ENCODE results near the gene TSPAN18. TPM values are rescaled to one million over a fixed set of nuclear protein-coding genes. Genes with fewer than 3 reads are reported as not detected.

TSPAN18 gene
- total RNA-seq, 1 donor from 2014 or later: 46.4 TPM

DNA sequence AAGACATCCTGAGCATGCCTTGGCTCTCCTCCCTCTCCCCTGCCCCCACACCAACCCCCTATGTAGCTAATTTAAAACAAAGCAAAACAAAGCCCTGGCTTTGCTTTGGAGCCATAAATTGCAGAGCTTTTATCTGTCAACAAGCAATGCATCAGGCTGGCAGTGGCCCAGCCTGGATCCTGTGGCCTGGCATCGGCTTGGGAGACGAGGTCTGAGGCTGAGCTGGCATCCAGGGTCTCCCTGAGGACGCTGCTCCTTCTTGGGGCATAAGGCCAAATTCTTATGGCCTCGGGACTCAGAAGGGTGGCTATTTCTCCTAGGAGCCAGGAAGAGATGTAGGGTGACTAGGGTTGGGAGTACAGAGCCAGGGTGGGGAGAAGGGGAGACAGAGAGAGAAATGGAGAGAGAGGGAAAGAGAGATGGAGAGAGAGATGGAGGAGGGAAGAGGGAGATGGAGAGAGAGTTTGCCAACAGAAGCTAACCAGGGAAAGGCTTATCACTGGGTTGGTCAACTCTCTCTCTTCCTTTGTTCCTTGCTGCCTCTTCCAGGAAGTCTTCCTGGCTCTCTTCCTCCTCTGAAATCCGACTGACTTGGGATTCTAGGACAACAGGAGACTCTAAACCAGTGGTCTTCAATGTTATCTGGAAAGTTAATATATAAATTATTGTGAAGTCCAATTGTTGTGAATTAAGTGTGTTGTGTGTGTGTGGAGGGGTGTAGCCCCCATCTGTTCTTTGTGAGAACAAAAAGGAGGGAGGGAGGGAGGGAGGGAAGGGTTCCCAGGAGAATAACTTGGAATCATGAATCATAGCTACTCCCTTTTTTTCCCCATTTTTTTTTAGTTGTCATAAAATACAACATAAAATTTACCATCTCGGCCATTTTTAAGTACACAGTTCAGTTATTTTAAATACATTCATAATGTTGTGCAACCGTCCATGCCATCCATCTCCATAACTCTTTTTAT is 29.1 kb downstream of the TSPAN18 start:
- TF ChIP-seq, protein P1, sequence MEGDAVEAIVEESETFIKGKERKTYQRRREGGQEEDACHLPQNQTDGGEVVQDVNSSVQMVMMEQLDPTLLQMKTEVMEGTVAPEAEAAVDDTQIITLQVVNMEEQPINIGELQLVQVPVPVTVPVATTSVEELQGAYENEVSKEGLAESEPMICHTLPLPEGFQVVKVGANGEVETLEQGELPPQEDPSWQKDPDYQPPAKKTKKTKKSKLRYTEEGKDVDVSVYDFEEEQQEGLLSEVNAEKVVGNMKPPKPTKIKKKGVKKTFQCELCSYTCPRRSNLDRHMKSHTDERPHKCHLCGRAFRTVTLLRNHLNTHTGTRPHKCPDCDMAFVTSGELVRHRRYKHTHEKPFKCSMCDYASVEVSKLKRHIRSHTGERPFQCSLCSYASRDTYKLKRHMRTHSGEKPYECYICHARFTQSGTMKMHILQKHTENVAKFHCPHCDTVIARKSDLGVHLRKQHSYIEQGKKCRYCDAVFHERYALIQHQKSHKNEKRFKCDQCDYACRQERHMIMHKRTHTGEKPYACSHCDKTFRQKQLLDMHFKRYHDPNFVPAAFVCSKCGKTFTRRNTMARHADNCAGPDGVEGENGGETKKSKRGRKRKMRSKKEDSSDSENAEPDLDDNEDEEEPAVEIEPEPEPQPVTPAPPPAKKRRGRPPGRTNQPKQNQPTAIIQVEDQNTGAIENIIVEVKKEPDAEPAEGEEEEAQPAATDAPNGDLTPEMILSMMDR (IDR thresholded peaks at IDR 0.05): no peak
- H3K4me1 ChIP-seq: no peaks in the 10 kb centered on the region
- H3K27me3 ChIP-seq: no peaks in the 10 kb centered on the region
- intact Hi-C loops (cut with DNase I): no loop called here
- DNase-seq (peak; percentile 54), ATAC-seq (no peak)
- H3K4me3 ChIP-seq: no peak overlapping the region
- no peaks in the 10 kb centered on the region for H3K36me3 ChIP-seq
- H3K27ac ChIP-seq: no peak overlapping the region
- H3K9me3 ChIP-seq: no peaks in the 10 kb centered on the region

- H3K27me3 ChIP-seq: no peaks in the 10 kb centered on the region
- H3K4me1 ChIP-seq: peaks cover 10% of the 10 kb centered on the region
- intact Hi-C loops (cut with DNase I): no loop called here
- ATAC-seq (no peak), DNase-seq (no peak)
- TF ChIP-seq, protein P1 (IDR thresholded peaks at IDR 0.05): no peak
- no peaks in the 10 kb centered on the region for H3K36me3 ChIP-seq
- H3K4me3 ChIP-seq: no peak overlapping the region
- H3K27ac ChIP-seq: no peak overlapping the region
- H3K9me3 ChIP-seq: no peaks in the 10 kb centered on the region
Observed at GRCh38 chr11:44758983-44759382, 32.2 kb downstream of the TSPAN18 start.

DNA sequence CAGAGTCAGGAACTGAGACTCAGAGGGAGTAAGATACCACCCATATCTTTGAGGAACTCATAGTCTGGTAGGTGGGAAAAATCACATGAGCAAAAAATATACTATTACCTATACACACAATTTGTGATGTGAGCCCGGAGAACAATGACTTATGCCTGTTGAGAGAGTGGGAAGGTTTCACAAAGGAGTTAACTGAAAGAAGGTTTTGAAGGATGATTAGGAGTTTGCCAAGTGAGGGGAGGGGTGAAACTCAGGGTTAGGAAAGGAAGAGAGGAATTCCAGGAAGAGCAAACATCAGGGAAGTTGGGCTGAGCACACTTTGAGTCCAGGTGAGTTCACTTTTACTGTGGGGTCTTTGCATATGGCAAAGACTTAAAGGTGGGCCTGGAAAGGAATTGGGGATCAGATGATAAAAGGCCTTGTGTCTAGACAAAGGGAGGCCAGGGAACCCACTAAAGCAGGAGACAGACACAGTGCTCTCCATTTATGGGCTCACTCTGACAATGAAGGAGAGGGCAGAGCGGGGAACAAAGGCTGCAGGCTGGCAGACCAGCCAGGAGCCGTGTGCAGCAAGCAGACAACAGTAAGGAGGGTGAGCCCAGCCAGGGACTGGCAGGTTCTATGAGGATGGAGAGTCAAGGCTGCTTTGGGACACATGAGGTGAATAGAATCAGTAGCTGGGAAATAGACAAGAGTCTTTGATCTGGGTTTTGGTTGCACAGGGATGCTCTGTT is 33.1 kb downstream of the TSPAN18 start:
- no peaks in the 10 kb centered on the region for H3K27me3 ChIP-seq
- no peak overlapping the region for H3K27ac ChIP-seq
- TF ChIP-seq, protein P1 (IDR thresholded peaks at IDR 0.05): no peak
- peaks cover 10% of the 10 kb centered on the region for H3K4me1 ChIP-seq
- H3K4me3 ChIP-seq: no peak overlapping the region
- ATAC-seq (no peak), DNase-seq (no peak)
- H3K9me3 ChIP-seq: no peaks in the 10 kb centered on the region
- no peaks in the 10 kb centered on the region for H3K36me3 ChIP-seq
- intact Hi-C loops (cut with DNase I): no loop called here

GRCh38 chr11:44760477-44760872 is 33.7 kb downstream of the TSPAN18 start:
- H3K27ac ChIP-seq: no peak overlapping the region
- ATAC-seq (no peak), DNase-seq (no peak)
- no peaks in the 10 kb centered on the region for H3K36me3 ChIP-seq
- H3K27me3 ChIP-seq: no peaks in the 10 kb centered on the region
- H3K9me3 ChIP-seq: no peaks in the 10 kb centered on the region
- TF ChIP-seq, protein P1 (IDR thresholded peaks at IDR 0.05): no peak
- intact Hi-C loops (cut with DNase I): no loop called here
- peaks cover 12% of the 10 kb centered on the region for H3K4me1 ChIP-seq
- H3K4me3 ChIP-seq: no peak overlapping the region

DNA sequence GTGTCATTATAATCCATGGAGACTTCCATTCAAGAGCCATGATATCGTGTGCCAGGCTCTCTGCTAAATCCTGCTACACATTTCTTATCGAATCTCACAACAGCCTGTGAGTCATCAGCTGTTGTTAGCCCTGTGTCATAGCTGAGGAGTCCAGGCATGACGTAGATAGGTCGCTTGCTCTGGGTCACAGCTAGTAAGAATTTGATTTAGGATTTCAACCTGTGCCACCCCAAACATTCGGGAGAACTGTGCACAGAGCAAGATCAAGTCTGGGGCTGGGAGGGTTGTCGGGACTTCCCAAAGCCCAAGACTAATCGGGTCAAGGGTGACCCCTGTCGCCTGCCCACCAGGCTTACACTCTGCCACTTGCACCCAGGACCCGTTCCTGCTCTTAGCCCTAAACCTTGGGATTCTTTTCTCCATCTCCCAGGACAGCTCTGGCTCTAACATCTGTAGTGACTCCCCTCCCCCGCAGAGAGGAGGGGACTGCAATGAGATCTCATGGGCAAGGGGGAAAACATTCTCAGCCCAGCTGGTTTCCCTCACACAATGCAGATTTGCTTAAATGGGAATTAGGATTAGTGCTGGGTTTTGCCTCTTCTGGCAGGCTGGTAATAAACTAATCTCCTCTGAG is 34.3 kb downstream of the TSPAN18 start:
- intact Hi-C loops (cut with DNase I): no loop called here
- Histone ChIP-seq H3K9me3 (no peaks in the 10 kb centered on the region), H3K4me3 (no peak overlapping the region), H3K4me1 (peaks cover 17% of the 10 kb centered on the region), H3K27me3 (no peaks in the 10 kb centered on the region), H3K27ac (no peak overlapping the region), H3K36me3 (no peaks in the 10 kb centered on the region)
- TF ChIP-seq, protein P1 (IDR thresholded peaks at IDR 0.05): no peak
- ATAC-seq: no peak
- no peak for DNase-seq
